CD4-positive, alpha-beta memory T cell (primary cell): ENCODE data around the gene OR10G3. TPM values are rescaled to one million over a fixed set of nuclear protein-coding genes. Genes with fewer than 3 reads are reported as not detected.

Experiments
- CTCF ChIA-PET: fragments of 350-600 bp; sonication (Branson Sonifier 250); formaldehyde crosslinking; loops from one replicate; lab custom pipeline; 2021; ENCODE audit warnings: inconsistent platforms; ENCODE audit not compliant: partially characterized antibody; lab: Charles Lee
- POLR2A ChIA-PET: fragments of 350-600 bp; sonication (Branson Sonifier 250); formaldehyde crosslinking; loops from one replicate; lab custom pipeline; 2021; ENCODE audit not compliant: partially characterized antibody; lab: Charles Lee
- DNase-seq, 5 donors: peaks; one replicate each; pipeline versions ENCODE4 v3.0.0 to v3.0.0-alpha.2; 2020 to 2022; ENCODE audit warnings: mixed read lengths in 1 of 5
- H3K27ac ChIP-seq: one replicate; pipeline ENCODE4 v1.7.0; 2013; ENCODE audit warnings: low read depth, low read length
- H3K27me3 ChIP-seq: 2 replicates; pipeline ENCODE4 v1.7.0; 2013; ENCODE audit warnings: mild to moderate bottlenecking, low read length, moderate library complexity; ENCODE audit not compliant: insufficient read depth
- H3K36me3 ChIP-seq: 2 replicates; pipeline ENCODE4 v1.7.0; 2013; ENCODE audit warnings: mild to moderate bottlenecking, low read length, moderate library complexity; ENCODE audit not compliant: insufficient read depth
- H3K4me1 ChIP-seq: 2 replicates; pipeline ENCODE4 v1.7.0; 2013; ENCODE audit warnings: mild to moderate bottlenecking, low read length, moderate library complexity; ENCODE audit not compliant: insufficient read depth
- H3K4me3 ChIP-seq, 2 donors: one replicate each; pipeline ENCODE4 v1.7.0; 2013; ENCODE audit warnings: low read length in 2 of 2, mild to moderate bottlenecking in 1 of 2
- H3K9me3 ChIP-seq, 2 donors: one replicate each; pipeline ENCODE4 v1.7.0; 2013; ENCODE audit warnings: low read length in 2 of 2, control low read depth in 1 of 2; ENCODE audit not compliant: control insufficient read depth in 1 of 2
- H3K27ac Mint-ChIP-seq, 7 donors: one replicate each; pipeline ENCODE4 v1.8.0; 2020 to 2021; ENCODE audit warnings: mixed read lengths in 7 of 7, mild to moderate bottlenecking in 6 of 7, inconsistent platforms in 3 of 7, moderate library complexity in 3 of 7
- H3K27me3 Mint-ChIP-seq, 2 donors: one replicate each; pipeline ENCODE4 v1.8.0; 2020 to 2021; ENCODE audit warnings: mixed read lengths in 2 of 2
- H3K36me3 Mint-ChIP-seq, 2 donors: one replicate each; pipeline ENCODE4 v1.8.0; 2020 to 2021; ENCODE audit warnings: mixed read lengths in 2 of 2, inconsistent platforms in 1 of 2, mild to moderate bottlenecking in 1 of 2
- H3K4me1 Mint-ChIP-seq, 4 donors: one replicate each; pipeline ENCODE4 v1.8.0; 2020 to 2021; ENCODE audit warnings: mixed read lengths in 4 of 4, mild to moderate bottlenecking in 1 of 4
- H3K4me3 Mint-ChIP-seq, 8 donors: one replicate each; pipeline ENCODE4 v1.8.0; 2020 to 2021; ENCODE audit warnings: mixed read lengths in 8 of 8, mild to moderate bottlenecking in 7 of 8, moderate library complexity in 6 of 8, inconsistent platforms in 3 of 8
- H3K9me3 Mint-ChIP-seq, 8 donors: one replicate each; pipeline ENCODE4 v1.8.0; 2020 to 2021; ENCODE audit warnings: mixed read lengths in 8 of 8, mild to moderate bottlenecking in 5 of 8, inconsistent platforms in 3 of 8, moderate library complexity in 1 of 8
- intact Hi-C: fragments of 100-400 bp; cut with micrococcal nuclease; formaldehyde crosslinking; loops from one replicate; pipeline ENCODE4 v1.15.1; 2023
- polyA plus RNA-seq, 2 donors: library from polyadenylated mRNA; unstranded; fragments of 300-500 nt; fragmentation: Illumina TruSeq; gene quantifications; one replicate each; pipeline ENCODE4 v1.2.3, GENCODE V29; 2021
- total RNA-seq, 2 experiments: library from RNA; stranded (reverse); gene quantifications; one replicate each; pipeline ENCODE4 v1.2.3, GENCODE V29; 2021

The OR10G3 gene
- total and polyA plus RNA-seq, 4 experiments from 2014 or later = not detected

GRCh38 chr14:21520767-21521166 is 59.1 kb downstream of the OR10G3 start:
- Histone ChIP-seq H3K9me3 (no peaks in the 10 kb centered on the region), H3K4me3 (no peak overlapping the region), H3K4me1 (peaks cover 4% of the 10 kb centered on the region), H3K36me3 (no peaks in the 10 kb centered on the region), H3K27me3 (no peaks in the 10 kb centered on the region), H3K27ac (no peak overlapping the region)
- H3K27ac Mint-ChIP-seq = peak overlapping the region in 1 of 7 donors; percentile 4
- no peaks in the 10 kb centered on the region for H3K27me3 Mint-ChIP-seq
- ChIA-PET POLR2A (no interaction called here), CTCF (interaction anchor here (1.9 kb wide), 1 partner anchor 22 kb away, joined by 6 read pairs; no protein-coding TSS in a partner anchor)
- H3K9me3 Mint-ChIP-seq = no peaks in the 10 kb centered on the region
- DNase-seq = no peak
- H3K36me3 Mint-ChIP-seq = no peaks in the 10 kb centered on the region
- intact Hi-C loops = no loop called here
- no peak overlapping the region for H3K4me3 Mint-ChIP-seq
- H3K4me1 Mint-ChIP-seq = peaks cover 3 to 10% (median 5%) of the 10 kb centered on the region in 4 donors

GRCh38 chr14:21518725-21519124 is 61.2 kb downstream of the OR10G3 start:
- H3K4me1 ChIP-seq = no peaks in the 10 kb centered on the region
- CTCF ChIA-PET = no interaction called here
- H3K4me1 Mint-ChIP-seq = no peaks in the 10 kb centered on the region
- H3K27me3 ChIP-seq = no peaks in the 10 kb centered on the region
- no peaks in the 10 kb centered on the region for H3K27me3 Mint-ChIP-seq
- H3K4me3 ChIP-seq = no peak overlapping the region
- H3K36me3 ChIP-seq = no peaks in the 10 kb centered on the region
- no peak overlapping the region for H3K27ac ChIP-seq
- intact Hi-C loops = no loop called here
- H3K9me3 Mint-ChIP-seq = no peaks in the 10 kb centered on the region
- no peak overlapping the region for H3K4me3 Mint-ChIP-seq
- no peaks in the 10 kb centered on the region for H3K36me3 Mint-ChIP-seq
- DNase-seq = no peak
- H3K9me3 ChIP-seq = no peaks in the 10 kb centered on the region
- POLR2A ChIA-PET = no interaction called here
- no peak overlapping the region for H3K27ac Mint-ChIP-seq

Other genes starting within 250 kb of the OR10G3 start
- gene SUPT16H, start 196.1 kb downstream of the OR10G3 start, total RNA-seq = 10 to 100 TPM; 84.5 to 87.2 TPM
- 10 to 100 TPM; 60.6 to 84.5 TPM for gene SUPT16H, start 196.1 kb downstream of the OR10G3 start, polyA plus RNA-seq
- gene CHD8, start 124.0 kb downstream of the OR10G3 start, total RNA-seq = 100 to 1,000 TPM; 131 to 132 TPM
- gene CHD8, start 124.0 kb downstream of the OR10G3 start, polyA plus RNA-seq = 10 to 100 TPM in 1 of 2 donors, 1 to 10 TPM in 1; 10.0 to 38.4 TPM
- 10 to 100 TPM; 29.3 to 30.4 TPM for gene RAB2B, start 103.1 kb downstream of the OR10G3 start, total RNA-seq
- gene RAB2B, start 103.1 kb downstream of the OR10G3 start, polyA plus RNA-seq = 10 to 100 TPM in 1 of 2 donors, 1 to 10 TPM in 1; 8.3 to 14.9 TPM
- 10 to 100 TPM; 83.6 to 86.0 TPM for gene TOX4, start 102.9 kb downstream of the OR10G3 start, total RNA-seq
- gene TOX4, start 102.9 kb downstream of the OR10G3 start, polyA plus RNA-seq = 10 to 100 TPM; 81.8 to 86.2 TPM
- 10 to 100 TPM; 93.4 to 98.9 TPM for gene METTL3, start 68.7 kb downstream of the OR10G3 start, total RNA-seq
- 10 to 100 TPM; 20.1 to 27.7 TPM for gene METTL3, start 68.7 kb downstream of the OR10G3 start, polyA plus RNA-seq
- gene SALL2, start 53.7 kb downstream of the OR10G3 start, total RNA-seq = 1 to 10 TPM; 6.5 to 6.6 TPM
- gene SALL2, start 53.7 kb downstream of the OR10G3 start, polyA plus RNA-seq = 1 to 10 TPM in 1 of 2 donors, under 1 TPM in 1; 0.42 to 2.7 TPM
- not detected for gene OR10G2, start 54.9 kb upstream of the OR10G3 start, total RNA-seq
- gene OR10G2, start 54.9 kb upstream of the OR10G3 start, polyA plus RNA-seq = not detected
- not detected for gene OR4E2, start 73.8 kb upstream of the OR10G3 start, total RNA-seq
- gene OR4E2, start 73.8 kb upstream of the OR10G3 start, polyA plus RNA-seq = not detected
- gene OR4E1, start 93.7 kb upstream of the OR10G3 start, total RNA-seq = not detected
- under 1 TPM in 1 of 2 donors, not detected in 1; 0.22 TPM for gene OR4E1, start 93.7 kb upstream of the OR10G3 start, polyA plus RNA-seq